Measurements from ENCODE around the gene CPVL.

GRCh38 chr7:28992798-28993197 is 153.5 kb downstream of the CPVL start:
- TF ChIP-seq CTCF (IDR thresholded peaks at IDR 0.05), result no peak
- TF ChIP-seq REST (IDR thresholded peaks at IDR 0.05; ENCODE audit: insufficient read depth in 1 of 2, low read depth in 2 of 2, low read length in 1 of 2), result no peak
- no peak for TF ChIP-seq POLR2AphosphoS5 (IDR thresholded peaks at IDR 0.05; ENCODE audit: low read depth, low read length)
- no peak for TF ChIP-seq SIN3A (IDR thresholded peaks at IDR 0.05; ENCODE audit: borderline replicate concordance, insufficient read depth, low read depth, low read length)
- TF ChIP-seq TCF7L2 (IDR thresholded peaks at IDR 0.05; ENCODE audit: low read depth, low read length), result no peak

All from Panc1 (cell line).